ENCODE results near the gene KCTD10.

The KCTD10 gene

GRCh38 chr12:109439181-109439580 lies 37.9 kb downstream of the KCTD10 start:
- no peak overlapping the region for H3K4me2 ChIP-seq (ENCODE audit: low read length)
- H3K27me3 ChIP-seq (ENCODE audit: low read depth, low read length) = no peaks in the 10 kb centered on the region
- TF ChIP-seq EZH2phosphoT487 (IDR thresholded peaks at IDR 0.05; ENCODE audit: low read depth) (no peak), CTCF (IDR thresholded peaks at IDR 0.05; ENCODE audit: low read depth, low read length) (no peak)
- H3K4me3 ChIP-seq (ENCODE audit: low read length) = no peak overlapping the region
- H2AFZ ChIP-seq (ENCODE audit: low read depth, low read length) = no peak overlapping the region
- H3K9ac ChIP-seq (ENCODE audit: low read length) = no peak overlapping the region
- no peaks in the 10 kb centered on the region for H4K20me1 ChIP-seq (ENCODE audit: insufficient read depth, low read length)
- H3K4me1 ChIP-seq (ENCODE audit: low read length) = no peaks in the 10 kb centered on the region
- no peak overlapping the region for H3K27ac ChIP-seq (ENCODE audit: low read length)
- H3K79me2 ChIP-seq (ENCODE audit: low read length) = no peaks in the 10 kb centered on the region
- no peaks in the 10 kb centered on the region for H3K36me3 ChIP-seq (replicated peaks; ENCODE audit: low read depth, low read length)
- H3K9me3 ChIP-seq (ENCODE audit: insufficient read depth, low read length) = no peaks in the 10 kb centered on the region

- Histone ChIP-seq H3K36me3 (replicated peaks; ENCODE audit: low read depth, low read length) (no peaks in the 10 kb centered on the region), H3K4me1 (ENCODE audit: low read length) (peaks cover 2% of the 10 kb centered on the region; the same call in 1 of the 2 replicates), H3K9me3 (ENCODE audit: insufficient read depth, low read length) (no peaks in the 10 kb centered on the region), H3K4me3 (ENCODE audit: low read length) (no peak overlapping the region), H4K20me1 (ENCODE audit: insufficient read depth, low read length) (no peaks in the 10 kb centered on the region), H3K79me2 (ENCODE audit: low read length) (no peaks in the 10 kb centered on the region), H2AFZ (ENCODE audit: low read depth, low read length) (no peak overlapping the region), H3K27me3 (ENCODE audit: low read depth, low read length) (no peaks in the 10 kb centered on the region), H3K9ac (ENCODE audit: low read length) (no peak overlapping the region), H3K27ac (ENCODE audit: low read length) (no peak overlapping the region), H3K4me2 (ENCODE audit: low read length) (no peak overlapping the region)
- no peak for TF ChIP-seq CTCF (IDR thresholded peaks at IDR 0.05; ENCODE audit: low read depth, low read length)
- TF ChIP-seq EZH2phosphoT487 (IDR thresholded peaks at IDR 0.05; ENCODE audit: low read depth) = no peak
Observed at GRCh38 chr12:109436188-109436560, 40.9 kb downstream of the KCTD10 start.

GRCh38 chr12:109435428-109436187 lies 41.5 kb downstream of the KCTD10 start:
- no peaks in the 10 kb centered on the region for H3K79me2 ChIP-seq (ENCODE audit: low read length)
- no peaks in the 10 kb centered on the region for H3K36me3 ChIP-seq (replicated peaks; ENCODE audit: low read depth, low read length)
- no peak overlapping the region for H3K27ac ChIP-seq (ENCODE audit: low read length)
- no peaks in the 10 kb centered on the region for H3K9me3 ChIP-seq (ENCODE audit: insufficient read depth, low read length)
- no peak overlapping the region for H2AFZ ChIP-seq (ENCODE audit: low read depth, low read length)
- H3K27me3 ChIP-seq (ENCODE audit: low read depth, low read length) = no peaks in the 10 kb centered on the region
- no peak for TF ChIP-seq EZH2phosphoT487 (IDR thresholded peaks at IDR 0.05; ENCODE audit: low read depth)
- peaks cover 2% of the 10 kb centered on the region; the same call in 1 of the 2 replicates for H3K4me1 ChIP-seq (ENCODE audit: low read length)
- no peak overlapping the region for H3K4me3 ChIP-seq (ENCODE audit: low read length)
- no peak overlapping the region for H3K9ac ChIP-seq (ENCODE audit: low read length)
- no peak overlapping the region for H3K4me2 ChIP-seq (ENCODE audit: low read length)
- no peaks in the 10 kb centered on the region for H4K20me1 ChIP-seq (ENCODE audit: insufficient read depth, low read length)

GRCh38 chr12:109434582-109434981 lies 42.5 kb downstream of the KCTD10 start:
- H3K4me1 ChIP-seq (ENCODE audit: low read length) = peaks cover 2% of the 10 kb centered on the region; the same call in 1 of the 2 replicates
- H3K9me3 ChIP-seq (ENCODE audit: insufficient read depth, low read length) = no peaks in the 10 kb centered on the region
- no peak for TF ChIP-seq CTCF (IDR thresholded peaks at IDR 0.05; ENCODE audit: low read depth, low read length)
- TF ChIP-seq EZH2phosphoT487 (IDR thresholded peaks at IDR 0.05; ENCODE audit: low read depth) = no peak
- no peaks in the 10 kb centered on the region for H3K36me3 ChIP-seq (replicated peaks; ENCODE audit: low read depth, low read length)
- no peak overlapping the region for H3K4me3 ChIP-seq (ENCODE audit: low read length)
- no peak overlapping the region for H3K27ac ChIP-seq (ENCODE audit: low read length)
- no peak overlapping the region for H3K4me2 ChIP-seq (ENCODE audit: low read length)
- no peak overlapping the region for H3K9ac ChIP-seq (ENCODE audit: low read length)
- H3K27me3 ChIP-seq (ENCODE audit: low read depth, low read length) = no peaks in the 10 kb centered on the region
- H3K79me2 ChIP-seq (ENCODE audit: low read length) = no peaks in the 10 kb centered on the region
- H2AFZ ChIP-seq (ENCODE audit: low read depth, low read length) = no peak overlapping the region
- no peaks in the 10 kb centered on the region for H4K20me1 ChIP-seq (ENCODE audit: insufficient read depth, low read length)

Measured in OCI-LY3 (cell line).